HCT116 (cell line): ENCODE data around the gene NPC2.

Experiments used
- CTCF ChIP-seq, 3 experiments: fragments of 200-600 bp in 1 of 3; sonication (generic) in 1 of 3; IDR thresholded peaks in 2 of 3; conservative IDR thresholded peaks in 1 of 3; 2 replicates each; pipeline ENCODE4 v1.5.1; 2012 to 2017; ENCODE audit warnings: low read depth in 2 of 3, low read length in 2 of 3, antibody characterized with exemption in 1 of 3, borderline replicate concordance in 1 of 3, control low read depth in 1 of 3, mild to moderate bottlenecking in 1 of 3, mixed read lengths in 1 of 3, mixed run types in 1 of 3, moderate library complexity in 1 of 3; ENCODE audit not compliant: insufficient read depth in 1 of 3
- EZH2 ChIP-seq: fragments of 200-600 bp; sonication (generic); IDR thresholded peaks from 2 replicates; pipeline ENCODE4 v1.6.1; 2017; ENCODE audit warnings: antibody characterized with exemption, mixed run types
- EZH2phosphoT487 ChIP-seq: fragments of 200-600 bp; IDR thresholded peaks from 2 replicates; pipeline ENCODE4 v1.6.1; 2018; ENCODE audit warnings: antibody characterized with exemption, borderline replicate concordance
- MAX ChIP-seq: IDR thresholded peaks from 2 replicates; pipeline ENCODE4 v1.6.1; 2012
- POLR2A ChIP-seq: IDR thresholded peaks from 2 replicates; pipeline ENCODE4 v1.7.0; 2011; ENCODE audit warnings: borderline replicate concordance; ENCODE audit not compliant: insufficient read depth, insufficient read length; ENCODE audit errors: extremely low read depth
- POLR2AphosphoS5 ChIP-seq: IDR thresholded peaks from 2 replicates; pipeline ENCODE4 v1.6.1; 2011; ENCODE audit warnings: mild to moderate bottlenecking, low read depth, low read length, moderate library complexity
- RAD21 ChIP-seq: IDR thresholded peaks from 2 replicates; pipeline ENCODE4 v1.6.1; 2012; ENCODE audit warnings: low read depth, mild to moderate bottlenecking
- REST ChIP-seq: IDR thresholded peaks from 2 replicates; pipeline ENCODE4 v1.6.1; 2012; ENCODE audit warnings: low read depth
- SRF ChIP-seq: IDR thresholded peaks from 2 replicates; pipeline ENCODE4 v1.6.1; 2012; ENCODE audit warnings: low read depth
- YY1 ChIP-seq: IDR thresholded peaks from 2 replicates; pipeline ENCODE4 v1.6.1; 2011; ENCODE audit warnings: low read length, low read depth, moderate library complexity, mild to moderate bottlenecking; ENCODE audit not compliant: insufficient replicate concordance; ENCODE audit errors: extremely low read depth
- ZBTB33 ChIP-seq: IDR thresholded peaks from 2 replicates; pipeline ENCODE4 v1.6.1; 2011; ENCODE audit warnings: mild to moderate bottlenecking, low read length, moderate library complexity; ENCODE audit not compliant: insufficient replicate concordance; ENCODE audit errors: extremely low read depth
- ZFX ChIP-seq: fragments of 450-650 bp; IDR thresholded peaks from 2 replicates; pipeline ENCODE4 v1.6.1; 2017
- ZNF274 ChIP-seq: fragments of 200-500 bp; sonication (Bioruptor generic); IDR thresholded peaks from 2 replicates; pipeline ENCODE4 v1.6.1; 2014; ENCODE audit warnings: mild to moderate bottlenecking, low read depth, low read length, inconsistent platforms

- TF ChIP-seq CTCF (IDR thresholded peaks at IDR 0.05 in 2 of 3, conservative IDR thresholded peaks at IDR 0.05 in 1 of 3; ENCODE audit: borderline replicate concordance in 1 of 3, insufficient read depth in 1 of 3, low read depth in 2 of 3, low read length in 2 of 3) (peak; percentile 5 to 33 (median 27); a peak in 2 of 6 replicates), ZBTB33 (no peak), MAX (no peak), EZH2 (no peak), POLR2AphosphoS5 (no peak), YY1 (no peak), RAD21 (peak; percentile 54), EZH2phosphoT487 (no peak), SRF (no peak), POLR2A (no peak), ZFX (no peak), ZNF274 (no peak), REST (no peak)
Measured at GRCh38 chr14:74491956-74492775, 939 bp downstream of the NPC2 start.
